Mucosa of descending colon (tissue), 3 donors: ENCODE data around the gene GPR107. TPM values are rescaled to one million over a fixed set of nuclear protein-coding genes. Genes with fewer than 3 reads are reported as not detected.

ENCODE experiments used
- ATAC-seq: fragments of 200-7000 bp; cut with Tn5 transposase; one replicate; pipeline ENCODE4 v1.9.1; 2020; ENCODE audit warnings: mild to moderate bottlenecking, moderate library complexity
- DNase-seq, 3 donors: peaks; one replicate each; pipeline ENCODE4 v3.0.0-alpha.2; 2020
- H3K36me3 ChIP-seq: fragments of 200-600 bp; one replicate; pipeline ENCODE4 v1.8.0; 2021; ENCODE audit warnings: low read depth, mild to moderate bottlenecking
- H3K4me1 ChIP-seq: fragments of 200-600 bp; one replicate; pipeline ENCODE4 v1.8.0; 2021; ENCODE audit warnings: low read depth, mild to moderate bottlenecking
- H3K4me3 ChIP-seq: fragments of 200-600 bp; one replicate; pipeline ENCODE4 v1.8.0; 2021; ENCODE audit warnings: mild to moderate bottlenecking
- H3K9me3 ChIP-seq: fragments of 200-600 bp; one replicate; pipeline ENCODE4 v1.8.0; 2021; ENCODE audit warnings: mild to moderate bottlenecking
- CTCF ChIP-seq: fragments of 200-600 bp; IDR thresholded peaks from one replicate; pipeline ENCODE4 v1.8.0; 2022; ENCODE audit warnings: antibody characterized with exemption, mild to moderate bottlenecking
- intact Hi-C, 2 donors: fragments of 100-400 bp; cut with DNase I in 1 of 2; cut with micrococcal nuclease in 1 of 2; formaldehyde crosslinking; loops; one replicate each; pipeline versions ENCODE4 v1.11.0 to v1.11.1; 2022; cut with DNase I, micrococcal nuclease
- total RNA-seq, 3 donors: library from RNA; stranded (reverse); fragmentation: NEBNext Ultra II Directional in 2 of 3; extraction: Animal tissue kit (Norgen Biotek cat#: 25700) in 2 of 3; gene quantifications; one replicate each; pipeline versions ENCODE4 v1.2.1 to v1.2.4, GENCODE V29; 2021 to 2023
- donor health status: DM: no; HTN: no; CAD: no; lungs with moderate emphysema.
- donor health status: DM: no; HTN: no; CAD: no.
- donor health status: DM: no; HTN: yes; CAD: no.

The GPR107 gene
- total RNA-seq, 3 donors from 2014 or later = 39.7 to 50.1 (median 49.1) TPM

- H3K9me3 ChIP-seq = no peaks in the 10 kb centered on the region
- no peak overlapping the region for H3K4me3 ChIP-seq
- TF ChIP-seq CTCF = no peak
- peak; percentile 30 for ATAC-seq
- intact Hi-C loops = no loop called here
- peaks cover 25% of the 10 kb centered on the region for H3K4me1 ChIP-seq
- no peaks in the 10 kb centered on the region for H3K36me3 ChIP-seq
- DNase-seq = no peak
These were observed 19.1 kb upstream of the GPR107 start for GRCh38 chr9:130034570-130034969.

GRCh38 chr9:130036099-130036498 lies 17.6 kb upstream of the GPR107 start:
- Histone ChIP-seq H3K36me3 (no peaks in the 10 kb centered on the region), H3K4me3 (no peak overlapping the region), H3K4me1 (peaks cover 11% of the 10 kb centered on the region), H3K9me3 (no peaks in the 10 kb centered on the region)
- intact Hi-C loops = no loop called here
- no peak for TF ChIP-seq CTCF
- no peak for DNase-seq
- ATAC-seq = no peak

GRCh38 chr9:130039528-130040147 lies 14.1 kb upstream of the GPR107 start:
- no peak for TF ChIP-seq CTCF
- no peaks in the 10 kb centered on the region for H3K36me3 ChIP-seq
- no peak for ATAC-seq
- no peak overlapping the region for H3K4me3 ChIP-seq
- DNase-seq = no peak
- H3K9me3 ChIP-seq = no peaks in the 10 kb centered on the region
- peaks cover 18% of the 10 kb centered on the region for H3K4me1 ChIP-seq
- intact Hi-C loops = loop anchor here in 1 of 2 donors (5.0 kb wide), 1 partner anchor 152 kb away; no protein-coding TSS in a partner anchor

- Histone ChIP-seq H3K4me3 (no peak overlapping the region), H3K36me3 (no peaks in the 10 kb centered on the region), H3K4me1 (peaks cover 18% of the 10 kb centered on the region), H3K9me3 (no peaks in the 10 kb centered on the region)
- no peak for TF ChIP-seq CTCF
- DNase-seq (no peak), ATAC-seq (no peak)
- intact Hi-C loops = loop anchor here in 1 of 2 donors (5.0 kb wide), 1 partner anchor 154 kb away; no protein-coding TSS in a partner anchor
These were observed 12.6 kb upstream of the GPR107 start for GRCh38 chr9:130040984-130041647.

- intact Hi-C loops = loop anchor here in 1 of 2 donors (5.0 kb wide), 1 partner anchor 155 kb away; no protein-coding TSS in a partner anchor
- no peaks in the 10 kb centered on the region for H3K9me3 ChIP-seq
- H3K4me1 ChIP-seq = peaks cover 18% of the 10 kb centered on the region
- H3K4me3 ChIP-seq = peak overlapping the region; percentile 90
- DNase-seq (peak in 2 of 3 donors; percentile 31 to 49), ATAC-seq (peak; percentile 2)
- no peaks in the 10 kb centered on the region for H3K36me3 ChIP-seq
- TF ChIP-seq CTCF = no peak
These were observed 11.9 kb upstream of the GPR107 start for GRCh38 chr9:130041648-130042405.
